Muscle of arm (tissue), 12 donors: ENCODE results near the gene TARS3. TPM values are rescaled to one million over a fixed set of nuclear protein-coding genes. Genes with fewer than 3 reads are reported as not detected.

Source experiments
- DNase-seq: peaks from one replicate; pipeline ENCODE4 v3.0.0-alpha.2; 2013
- polyA plus RNA-seq, 12 donors: library from polyadenylated mRNA; unstranded; fragments of 120-200 nt; gene quantifications; one replicate each; pipeline ENCODE4 v1.2.1, GENCODE V29; 2013; ENCODE audit not compliant: insufficient read length in 12 of 12

Gene TARS3
- polyA plus RNA-seq, 12 donors = 16.4 to 34.5 (median 23.0) TPM; not detected in 1

DNA sequence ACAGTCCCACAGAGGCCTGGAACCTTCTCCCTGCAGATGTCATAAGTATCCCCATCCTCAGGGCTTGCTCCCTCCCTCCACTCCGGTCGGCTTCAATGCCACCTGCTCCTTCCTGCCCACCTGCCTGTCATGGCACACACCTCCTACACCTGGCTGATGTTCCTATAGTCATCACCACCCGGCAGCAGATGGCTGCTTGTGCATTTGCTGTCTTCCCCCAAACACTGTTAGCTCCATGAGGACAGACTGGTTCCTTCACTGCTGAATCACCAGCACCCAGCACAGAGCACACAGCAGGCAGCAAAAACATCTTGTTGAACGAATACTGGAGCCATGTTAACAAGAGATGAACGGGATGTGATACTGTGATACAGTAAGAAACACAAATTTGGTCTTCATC lies 14.8 kb downstream of the TARS3 start:
- DNase-seq = no peak

- DNase-seq = no peak
Measured at GRCh38 chr15:101707983-101708382, 16.3 kb downstream of the TARS3 start.

GRCh38 chr15:101702077-101702476 lies 22.2 kb downstream of the TARS3 start:
- no peak for DNase-seq

- no peak for DNase-seq
Measured at GRCh38 chr15:101698314-101698713, 26.0 kb downstream of the TARS3 start.

- no peak for DNase-seq
Measured at GRCh38 chr15:101697488-101697887, 26.8 kb downstream of the TARS3 start.

DNA sequence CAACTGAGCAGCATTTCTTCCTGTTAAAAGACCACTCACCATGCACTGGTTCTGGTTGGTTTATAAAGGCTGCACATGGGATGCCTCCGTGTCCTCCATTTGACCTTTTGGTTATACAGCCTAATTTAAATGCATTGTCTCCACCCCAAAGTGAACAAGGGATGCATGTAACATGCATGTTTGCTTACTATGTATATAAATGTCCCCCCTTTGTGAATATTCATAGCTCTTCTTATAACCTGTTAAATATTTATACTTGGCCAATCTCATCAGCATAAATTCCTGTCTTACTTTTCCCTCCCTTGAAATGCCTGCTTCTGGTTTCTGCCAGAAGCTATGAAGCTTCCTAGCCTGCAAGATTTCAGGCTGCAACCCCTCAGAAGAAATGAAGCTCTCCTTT lies 27.4 kb downstream of the TARS3 start:
- DNase-seq = no peak

DNA sequence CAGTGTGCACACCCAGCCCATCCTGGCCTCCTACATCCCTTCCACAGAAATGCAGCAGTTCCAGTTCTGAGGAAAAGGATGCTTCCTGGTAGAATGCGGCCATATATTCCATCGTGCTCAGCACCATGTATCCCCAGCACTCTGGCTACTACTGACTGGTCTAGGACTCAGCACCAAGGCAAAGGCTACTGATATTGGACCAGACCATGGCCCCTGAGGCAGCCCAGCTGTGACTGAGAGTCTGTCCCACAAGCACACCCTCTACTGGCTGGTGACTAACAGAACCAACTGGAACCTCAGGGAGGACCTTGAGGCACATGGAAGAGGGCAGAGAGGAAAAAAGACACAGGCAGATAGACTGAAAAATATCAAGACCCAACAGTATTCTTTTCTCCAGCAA lies 30.0 kb downstream of the TARS3 start:
- no peak for DNase-seq

DNA sequence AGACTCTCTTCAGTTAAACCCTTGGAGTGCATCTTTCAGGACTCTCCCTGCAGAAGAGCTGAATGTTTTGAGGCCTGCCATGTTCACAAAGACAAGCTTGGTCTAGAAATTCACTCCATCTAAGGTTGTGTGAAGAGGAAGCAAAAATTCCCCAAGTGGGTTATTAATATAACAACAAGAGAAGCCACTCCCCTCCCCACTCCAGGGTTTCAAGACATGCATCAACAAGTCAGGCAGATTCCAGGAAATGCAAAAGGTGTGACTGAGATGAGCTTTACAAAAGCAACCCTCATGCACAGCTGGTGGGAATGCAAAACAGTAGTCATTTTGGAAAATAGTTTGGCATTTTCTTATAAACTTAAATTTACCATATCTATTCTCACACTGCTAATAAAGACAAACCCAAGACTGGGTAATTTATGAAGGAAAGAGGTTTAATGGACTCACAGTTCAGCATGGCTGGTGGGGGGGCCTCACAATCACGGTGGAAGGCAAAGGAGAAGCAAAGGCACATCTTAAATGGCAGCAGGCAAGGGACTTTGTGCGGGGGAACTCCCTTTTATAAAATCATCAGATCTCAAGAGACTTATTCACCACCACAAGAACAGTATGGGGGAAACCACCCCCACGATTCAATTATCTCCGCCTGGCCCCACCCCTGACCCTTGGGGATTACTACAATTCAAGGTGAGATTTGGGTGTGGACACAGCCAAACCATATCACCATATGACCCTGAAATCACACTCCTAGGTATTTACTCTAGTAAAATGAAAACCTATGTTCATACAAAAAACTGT lies 31.3 kb downstream of the TARS3 start:
- DNase-seq = no peak

DNA sequence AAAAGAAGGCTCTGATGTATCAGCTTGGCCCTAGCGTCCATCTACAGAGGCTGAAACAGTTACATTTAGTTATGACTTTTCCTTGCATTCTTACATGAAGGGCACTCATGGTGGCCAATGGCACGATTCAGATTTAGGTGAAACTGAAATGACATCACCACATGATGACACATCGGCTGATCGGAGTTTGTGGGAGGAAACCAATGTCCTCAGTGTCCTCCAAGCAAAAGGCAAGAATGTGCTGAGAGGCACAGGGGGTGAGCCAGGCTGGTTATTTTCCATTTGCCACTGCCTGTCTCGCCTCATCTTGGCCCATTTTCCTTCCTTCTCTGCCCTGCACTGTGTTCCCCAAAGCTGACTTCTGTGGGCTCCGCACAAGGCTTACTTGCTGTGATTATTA lies 34.4 kb downstream of the TARS3 start:
- no peak for DNase-seq

DNA sequence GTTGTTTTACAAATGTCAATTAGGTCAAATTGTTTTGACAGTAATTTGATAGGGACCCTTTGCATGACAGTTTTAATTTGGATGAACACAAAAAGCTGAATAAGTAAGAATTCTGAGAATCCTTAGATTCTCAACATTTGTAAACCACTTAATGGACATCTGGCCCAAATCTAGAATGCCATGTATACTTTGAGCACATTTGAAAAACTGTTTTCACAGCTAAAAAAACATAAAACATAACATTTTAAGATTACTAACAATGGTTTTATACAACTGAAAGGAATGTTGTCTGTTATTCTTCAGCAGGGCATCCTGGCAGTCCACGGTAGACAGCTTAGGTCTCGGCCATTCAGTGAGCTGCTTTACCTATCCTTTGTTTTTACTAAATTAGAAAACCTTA lies 37.6 kb downstream of the TARS3 start:
- no peak for DNase-seq

DNA sequence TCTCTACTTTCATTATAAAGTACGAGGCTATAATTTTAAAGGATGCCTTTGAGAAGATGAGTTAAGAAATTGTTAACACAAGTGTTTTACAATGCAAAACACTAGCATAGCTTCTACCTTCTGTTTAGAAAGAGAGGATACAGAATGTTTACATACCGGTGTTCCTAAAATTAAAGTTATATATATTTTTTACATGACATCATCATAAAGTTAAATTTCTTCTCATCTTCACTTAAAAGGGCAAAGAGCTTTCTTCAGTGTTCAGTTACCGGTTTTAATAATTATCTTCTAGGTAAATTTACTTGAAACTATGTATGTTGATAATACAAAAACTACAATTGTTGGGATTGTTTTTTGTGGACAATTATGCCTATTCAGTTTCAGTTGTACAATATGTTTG lies 39.4 kb downstream of the TARS3 start:
- no peak for DNase-seq

- no peak for DNase-seq
Measured at GRCh38 chr15:101684384-101684783, 39.9 kb downstream of the TARS3 start.

- no peak for DNase-seq
Measured at GRCh38 chr15:101679806-101680205, 44.5 kb downstream of the TARS3 start.

GRCh38 chr15:101676921-101677329 lies 47.3 kb downstream of the TARS3 start:
- no peak for DNase-seq

- DNase-seq = no peak
Measured at GRCh38 chr15:101675796-101676582, 48.3 kb downstream of the TARS3 start.

GRCh38 chr15:101675015-101675414 lies 49.3 kb downstream of the TARS3 start:
- no peak for DNase-seq

DNA sequence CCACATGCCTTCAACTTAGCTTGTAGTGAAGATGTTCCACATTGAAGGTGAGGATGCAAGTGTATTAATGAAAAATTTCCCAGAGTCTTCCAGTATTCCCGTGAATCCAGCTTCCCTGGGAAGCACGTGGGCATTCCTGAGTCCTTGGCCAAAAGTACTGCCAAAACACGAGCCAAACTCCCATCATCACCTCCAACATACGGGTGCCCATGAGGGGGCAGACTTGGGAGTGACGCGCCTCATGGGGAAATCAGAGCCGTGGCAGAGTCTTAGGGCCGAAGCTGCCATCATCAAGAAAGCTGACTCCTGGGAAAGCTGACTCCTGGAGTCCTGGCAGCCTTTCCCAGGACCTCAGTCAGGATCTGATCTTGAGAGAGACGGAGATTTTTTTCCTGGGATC lies 52.0 kb downstream of the TARS3 start:
- DNase-seq = no peak

DNA sequence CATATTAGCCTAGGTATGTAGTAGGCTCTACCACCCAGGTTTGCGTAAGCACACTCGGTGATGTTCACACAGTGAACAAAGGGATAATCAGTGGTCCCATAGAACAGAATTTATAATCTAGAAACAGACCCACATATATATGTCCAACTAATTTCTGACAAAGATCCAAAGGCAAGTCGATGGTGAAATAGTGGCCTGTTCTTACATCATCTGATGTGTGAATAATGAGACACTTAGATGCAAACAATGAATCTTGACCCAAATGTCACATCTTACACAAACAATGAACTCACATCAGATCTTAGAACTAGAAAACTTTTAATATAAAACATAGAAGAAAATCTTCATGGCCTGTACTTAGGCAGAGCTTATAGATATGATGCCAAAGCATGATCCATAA lies 54.5 kb downstream of the TARS3 start:
- no peak for DNase-seq

DNA sequence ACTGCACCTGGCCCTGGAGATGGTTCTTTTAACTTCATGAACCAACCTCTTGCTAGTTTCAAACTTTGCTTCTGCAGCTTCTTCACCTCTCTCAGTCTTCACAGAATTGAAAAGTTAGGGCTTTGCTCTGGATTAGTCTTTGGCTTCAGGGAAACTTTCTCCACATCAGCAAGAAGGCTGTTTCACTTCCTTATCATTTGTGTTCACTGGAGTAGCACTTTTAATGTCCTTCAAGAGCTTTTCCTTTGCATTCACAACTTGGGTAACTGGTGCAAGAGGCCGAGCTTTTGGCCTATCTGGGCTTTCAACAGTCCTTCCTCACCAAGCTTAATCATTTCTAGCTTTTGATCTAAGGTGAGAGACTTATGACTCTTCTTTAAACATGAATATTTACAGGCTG lies 56.4 kb downstream of the TARS3 start:
- DNase-seq = no peak

DNA sequence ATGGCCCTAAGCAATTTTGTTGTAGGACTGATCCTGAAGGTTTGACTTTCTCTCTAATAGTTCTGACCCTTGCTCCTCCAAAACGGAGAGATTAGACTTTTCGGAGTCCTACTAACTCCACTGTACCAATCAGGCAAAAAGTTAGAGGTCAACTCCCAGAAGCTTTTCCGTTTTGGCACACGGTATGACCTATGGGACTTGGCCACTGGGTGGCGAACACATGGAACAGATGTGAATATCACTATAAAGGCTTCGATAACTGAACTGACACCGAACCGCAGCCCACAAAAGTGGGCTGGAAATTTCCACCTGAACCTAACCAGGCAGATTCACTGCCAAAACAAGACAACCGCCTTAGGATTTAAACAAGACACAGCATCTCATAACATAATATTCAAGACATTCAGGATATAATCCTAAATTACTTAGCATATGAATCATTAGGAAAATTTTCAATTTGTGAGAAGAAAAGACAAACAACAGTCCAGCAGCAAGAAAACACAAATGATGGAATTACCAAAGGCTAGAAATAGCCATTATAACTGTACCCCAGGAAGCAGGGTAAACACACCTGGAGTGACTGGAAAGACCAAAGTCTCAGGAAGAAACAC lies 59.9 kb downstream of the TARS3 start:
- DNase-seq = no peak

GRCh38 chr15:101662203-101662602 lies 62.1 kb downstream of the TARS3 start:
- DNase-seq = no peak

- no peak for DNase-seq
Measured at GRCh38 chr15:101660005-101660404, 64.3 kb downstream of the TARS3 start.
